Lower lobe of right lung (tissue), 2 donors: ENCODE results near the gene GP5. TPM values are rescaled to one million over a fixed set of nuclear protein-coding genes. Genes with fewer than 3 reads are reported as not detected.

Source experiments
- ATAC-seq, 2 donors: fragments of 200-7000 bp; cut with Tn5 transposase; one replicate each; pipeline ENCODE4 v1.9.1; 2020 to 2022; ENCODE audit warnings: mild to moderate bottlenecking in 2 of 2, moderate library complexity in 2 of 2
- DNase-seq: peaks from one replicate; pipeline ENCODE4 v3.0.0-alpha.2; 2020
- H3K27ac ChIP-seq: fragments of 200-600 bp; one replicate; pipeline ENCODE4 v1.8.0; 2022
- H3K27me3 ChIP-seq: fragments of 200-600 bp; one replicate; pipeline ENCODE4 v1.8.0; 2022; ENCODE audit warnings: low read depth
- H3K36me3 ChIP-seq: fragments of 200-600 bp; one replicate; pipeline ENCODE4 v1.8.0; 2022; ENCODE audit warnings: mild to moderate bottlenecking
- H3K4me1 ChIP-seq: fragments of 200-600 bp; one replicate; pipeline ENCODE4 v1.8.0; 2022
- H3K4me3 ChIP-seq: fragments of 200-600 bp; one replicate; pipeline ENCODE4 v1.8.0; 2022; ENCODE audit warnings: mild to moderate bottlenecking
- H3K9me3 ChIP-seq: fragments of 200-600 bp; one replicate; pipeline ENCODE4 v1.8.0; 2022
- intact Hi-C: fragments of 100-400 bp; cut with DNase I; formaldehyde crosslinking; loops from one replicate; pipeline ENCODE4 v1.11.0; 2022
- total RNA-seq: library from RNA; stranded (reverse); fragmentation: NEBNext Ultra II Directional; extraction: Animal tissue kit (Norgen Biotek cat#: 25700); gene quantifications from one replicate; pipeline ENCODE4 v1.2.1, GENCODE V29; 2021
- TF ChIP-seq, protein P1 (sequence below): fragments of 200-600 bp; IDR thresholded peaks from one replicate; pipeline ENCODE4 v1.8.0; 2022; ENCODE audit warnings: antibody characterized with exemption, mild to moderate bottlenecking
- donor health status: DM: no; HTN: yes; CAD: no; lungs with severe emphysema.

The GP5 gene
- total RNA-seq, 1 donor from 2014 or later: 0.38 TPM

DNA sequence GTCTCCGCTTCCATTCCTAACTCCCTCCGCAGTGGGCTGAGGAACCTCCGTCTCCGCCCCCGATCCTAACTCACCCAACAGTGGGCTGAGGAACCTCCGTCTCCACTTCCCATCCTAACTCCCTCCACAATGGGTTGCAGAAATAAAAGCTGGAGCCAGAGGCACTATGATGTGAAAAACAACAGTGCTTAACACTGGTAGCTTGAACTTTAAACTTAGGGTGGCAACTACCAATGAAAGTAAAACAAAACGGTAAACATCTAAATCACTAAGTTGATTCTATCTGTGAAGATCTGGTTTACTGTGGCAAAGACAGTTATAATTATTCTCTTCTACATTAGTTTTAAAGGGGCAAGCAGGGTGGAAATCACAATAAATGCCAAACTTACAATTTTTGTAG is 25.9 kb upstream of the GP5 start:
- H3K27me3 ChIP-seq: no peaks in the 10 kb centered on the region
- intact Hi-C loops: no loop called here
- H3K36me3 ChIP-seq: peaks cover 68% of the 10 kb centered on the region
- DNase-seq: no peak
- H3K4me1 ChIP-seq: no peaks in the 10 kb centered on the region
- TF ChIP-seq, protein P1, sequence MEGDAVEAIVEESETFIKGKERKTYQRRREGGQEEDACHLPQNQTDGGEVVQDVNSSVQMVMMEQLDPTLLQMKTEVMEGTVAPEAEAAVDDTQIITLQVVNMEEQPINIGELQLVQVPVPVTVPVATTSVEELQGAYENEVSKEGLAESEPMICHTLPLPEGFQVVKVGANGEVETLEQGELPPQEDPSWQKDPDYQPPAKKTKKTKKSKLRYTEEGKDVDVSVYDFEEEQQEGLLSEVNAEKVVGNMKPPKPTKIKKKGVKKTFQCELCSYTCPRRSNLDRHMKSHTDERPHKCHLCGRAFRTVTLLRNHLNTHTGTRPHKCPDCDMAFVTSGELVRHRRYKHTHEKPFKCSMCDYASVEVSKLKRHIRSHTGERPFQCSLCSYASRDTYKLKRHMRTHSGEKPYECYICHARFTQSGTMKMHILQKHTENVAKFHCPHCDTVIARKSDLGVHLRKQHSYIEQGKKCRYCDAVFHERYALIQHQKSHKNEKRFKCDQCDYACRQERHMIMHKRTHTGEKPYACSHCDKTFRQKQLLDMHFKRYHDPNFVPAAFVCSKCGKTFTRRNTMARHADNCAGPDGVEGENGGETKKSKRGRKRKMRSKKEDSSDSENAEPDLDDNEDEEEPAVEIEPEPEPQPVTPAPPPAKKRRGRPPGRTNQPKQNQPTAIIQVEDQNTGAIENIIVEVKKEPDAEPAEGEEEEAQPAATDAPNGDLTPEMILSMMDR: no peak
- no peak overlapping the region for H3K27ac ChIP-seq
- ATAC-seq: no peak
- H3K4me3 ChIP-seq: no peak overlapping the region
- H3K9me3 ChIP-seq: no peaks in the 10 kb centered on the region

DNA sequence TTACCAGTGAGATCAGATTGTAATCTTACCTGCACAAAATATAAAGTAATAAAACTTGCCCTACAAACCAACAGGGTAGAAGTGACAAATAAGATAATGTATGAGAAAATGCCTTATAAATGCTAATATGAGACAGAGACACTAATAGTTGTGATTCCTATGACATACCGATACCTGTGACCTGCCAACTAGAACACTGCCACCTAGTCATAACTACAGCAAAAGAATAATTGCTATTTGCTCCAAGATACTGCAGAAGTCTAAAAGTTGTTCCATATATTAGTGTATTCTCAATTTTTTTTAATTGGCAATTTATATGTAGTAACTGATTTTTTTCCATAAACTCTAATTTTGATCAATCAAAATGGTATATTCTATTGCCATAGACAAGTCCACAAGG is 25.3 kb upstream of the GP5 start:
- H3K27me3 ChIP-seq: no peaks in the 10 kb centered on the region
- H3K36me3 ChIP-seq: peaks cover 63% of the 10 kb centered on the region
- TF ChIP-seq, protein P1: no peak
- no peak overlapping the region for H3K27ac ChIP-seq
- no peaks in the 10 kb centered on the region for H3K4me1 ChIP-seq
- H3K9me3 ChIP-seq: no peaks in the 10 kb centered on the region
- intact Hi-C loops: no loop called here
- H3K4me3 ChIP-seq: no peak overlapping the region
- no peak for DNase-seq
- no peak for ATAC-seq

DNA sequence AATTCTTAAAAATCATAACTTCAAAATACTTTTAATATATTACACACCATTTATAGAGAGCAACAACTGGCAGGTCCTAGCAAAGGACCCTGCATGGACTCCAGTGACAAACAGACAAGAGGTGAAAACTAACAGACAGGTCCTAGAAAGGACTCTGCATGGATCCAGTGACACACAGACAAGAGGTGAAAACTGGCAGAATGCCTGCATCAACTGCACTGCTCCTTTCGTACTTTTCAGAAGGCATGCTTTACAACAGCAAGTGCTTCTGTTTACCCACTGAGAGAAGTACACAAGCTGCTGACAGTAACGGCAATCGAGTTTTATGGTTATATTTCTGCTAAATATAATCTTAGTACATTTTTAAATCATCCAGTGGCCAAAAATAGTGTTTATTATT is 24.3 kb upstream of the GP5 start:
- ATAC-seq (no peak), DNase-seq (no peak)
- H3K4me3 ChIP-seq: no peak overlapping the region
- H3K9me3 ChIP-seq: no peaks in the 10 kb centered on the region
- peaks cover 62% of the 10 kb centered on the region for H3K36me3 ChIP-seq
- H3K4me1 ChIP-seq: no peaks in the 10 kb centered on the region
- intact Hi-C loops: no loop called here
- TF ChIP-seq, protein P1: no peak
- no peak overlapping the region for H3K27ac ChIP-seq
- H3K27me3 ChIP-seq: no peaks in the 10 kb centered on the region

DNA sequence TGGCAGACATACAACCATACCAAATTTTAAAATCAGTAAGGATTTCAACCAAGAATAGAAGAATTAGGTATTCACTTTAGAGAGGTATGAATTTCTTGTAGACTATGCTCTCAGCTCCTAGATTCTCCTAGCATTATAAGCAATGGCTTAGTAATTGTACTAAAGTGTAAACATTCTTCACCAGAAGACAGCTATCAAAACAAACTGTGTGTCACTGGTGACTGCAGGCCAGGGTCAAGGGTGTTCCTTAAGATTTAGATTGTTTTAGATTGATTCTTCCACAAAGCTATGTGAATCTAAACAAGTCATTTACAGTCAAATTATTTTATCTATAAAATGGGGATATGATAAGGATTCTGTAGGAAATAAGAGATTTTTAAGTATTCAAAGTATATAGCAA is 23.1 kb upstream of the GP5 start:
- peaks cover 51% of the 10 kb centered on the region for H3K36me3 ChIP-seq
- no peak for DNase-seq
- no peak overlapping the region for H3K4me3 ChIP-seq
- ATAC-seq: no peak
- intact Hi-C loops: no loop called here
- no peak overlapping the region for H3K27ac ChIP-seq
- TF ChIP-seq, protein P1: no peak
- no peaks in the 10 kb centered on the region for H3K27me3 ChIP-seq
- H3K4me1 ChIP-seq: no peaks in the 10 kb centered on the region
- no peaks in the 10 kb centered on the region for H3K9me3 ChIP-seq

DNA sequence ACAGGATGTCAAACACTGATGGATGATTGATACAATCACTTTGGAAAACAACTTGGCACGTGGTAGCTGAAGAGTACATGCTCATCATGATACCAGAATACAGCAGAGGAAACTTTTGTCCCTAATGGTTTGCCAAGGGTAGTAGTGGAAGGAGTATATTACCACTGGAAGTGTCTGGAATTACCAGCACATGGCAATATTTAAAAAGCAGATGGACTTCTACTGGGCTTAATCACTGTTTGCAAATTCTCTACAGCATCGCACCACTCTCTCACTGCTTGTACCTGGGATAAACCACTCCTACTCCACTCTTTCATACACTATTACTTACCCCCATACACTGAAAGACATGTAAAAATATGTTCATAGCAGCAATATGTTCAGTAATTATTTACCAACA is 19.6 kb upstream of the GP5 start:
- Histone ChIP-seq H3K27ac (no peak overlapping the region), H3K4me1 (no peaks in the 10 kb centered on the region), H3K36me3 (peaks cover 23% of the 10 kb centered on the region), H3K27me3 (no peaks in the 10 kb centered on the region), H3K4me3 (no peak overlapping the region), H3K9me3 (no peaks in the 10 kb centered on the region)
- DNase-seq: no peak
- TF ChIP-seq, protein P1: no peak
- intact Hi-C loops: no loop called here
- ATAC-seq: no peak

DNA sequence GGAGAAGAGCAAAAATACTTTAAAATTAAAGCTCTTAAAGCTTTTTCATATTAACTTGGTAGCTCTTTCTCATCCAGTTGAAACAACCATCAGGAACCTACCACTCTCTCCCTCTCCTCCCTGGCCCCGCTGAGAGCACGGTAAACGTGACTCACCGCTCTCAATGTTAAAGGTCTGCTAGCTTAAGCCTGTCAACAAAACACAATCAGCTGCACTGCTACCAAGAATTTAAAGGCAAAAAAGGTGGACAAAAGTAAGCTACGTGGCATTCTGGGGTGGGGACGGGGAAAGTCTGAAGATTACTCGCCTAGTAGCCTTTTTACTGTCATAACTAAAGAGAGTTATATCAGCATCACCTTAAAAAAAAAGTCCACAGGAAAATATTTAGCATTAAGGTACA is 8.4 kb upstream of the GP5 start:
- intact Hi-C loops: no loop called here
- H3K36me3 ChIP-seq: peaks cover 32% of the 10 kb centered on the region
- TF ChIP-seq, protein P1: no peak
- no peaks in the 10 kb centered on the region for H3K9me3 ChIP-seq
- no peak overlapping the region for H3K4me3 ChIP-seq
- peak; percentile 64 to 84 for ATAC-seq
- no peaks in the 10 kb centered on the region for H3K4me1 ChIP-seq
- DNase-seq: no peak
- H3K27me3 ChIP-seq: no peaks in the 10 kb centered on the region
- no peak overlapping the region for H3K27ac ChIP-seq
